Natural killer cell (primary cell): ENCODE results near the gene CAPN15. TPM values are rescaled to one million over a fixed set of nuclear protein-coding genes. Genes with fewer than 3 reads are reported as not detected.
A peak's percentile ranks its signal among the peaks of the same experiment; 100 is the strongest.

Source experiments
- ATAC-seq, 3 donors: fragments of 150-1000 bp in 2 of 3; fragments of 200-7000 bp in 1 of 3; cut with Tn5 transposase; 1 replicate in 1 of 3; 2 replicates in 2 of 3; pipeline ENCODE4 v1.10.0; 2021; ENCODE audit warnings: mild to moderate bottlenecking in 2 of 3, moderate library complexity in 2 of 3
- DNase-seq, 2 donors: peaks; one replicate each; pipeline versions ENCODE4 v3.0.0 to v3.0.0-alpha.2; 2013 to 2021; ENCODE audit warnings: mixed read lengths in 1 of 2
- H3K27ac ChIP-seq: one replicate; pipeline ENCODE4 v1.5.1; 2013; ENCODE audit warnings: mild to moderate bottlenecking, low read length
- H3K27me3 ChIP-seq: one replicate; pipeline ENCODE4 v1.6.1; 2013; ENCODE audit warnings: low read length; ENCODE audit not compliant: control insufficient read depth, insufficient read depth
- H3K36me3 ChIP-seq: one replicate; pipeline ENCODE4 v1.6.1; 2013; ENCODE audit warnings: low read length; ENCODE audit not compliant: control insufficient read depth, insufficient read depth
- H3K4me1 ChIP-seq: one replicate; pipeline ENCODE4 v1.6.1; 2013; ENCODE audit warnings: low read length; ENCODE audit not compliant: control insufficient read depth, insufficient read depth
- H3K4me3 ChIP-seq: one replicate; pipeline ENCODE4 v1.5.1; 2013; ENCODE audit warnings: low read length
- H3K9me3 ChIP-seq: one replicate; pipeline ENCODE4 v1.6.1; 2013; ENCODE audit warnings: low read length; ENCODE audit not compliant: control insufficient read depth, insufficient read depth
- H3K27ac Mint-ChIP-seq, 2 donors: one replicate each; pipeline ENCODE4 v1.8.0; 2022; ENCODE audit warnings: mild to moderate bottlenecking in 2 of 2, mixed read lengths in 2 of 2, moderate library complexity in 1 of 2
- H3K27me3 Mint-ChIP-seq, 2 donors: one replicate each; pipeline ENCODE4 v1.8.0; 2022; ENCODE audit warnings: low read depth in 2 of 2, mixed read lengths in 2 of 2
- H3K36me3 Mint-ChIP-seq: one replicate; pipeline ENCODE4 v1.8.0; 2022; ENCODE audit warnings: mixed read lengths
- H3K4me1 Mint-ChIP-seq, 2 donors: one replicate each; pipeline ENCODE4 v1.8.0; 2022; ENCODE audit warnings: mixed read lengths in 2 of 2
- H3K4me3 Mint-ChIP-seq: one replicate; pipeline ENCODE4 v1.8.0; 2022; ENCODE audit warnings: mild to moderate bottlenecking, moderate library complexity, mixed read lengths
- H3K9me3 Mint-ChIP-seq, 2 donors: one replicate each; pipeline ENCODE4 v1.8.0; 2022; ENCODE audit warnings: mixed read lengths in 2 of 2
- WGBS: methylation state at CpG from one replicate; pipeline ENCODE4 v1.1.7; 2013; ENCODE audit warnings: missing lambda C conversion rate; ENCODE audit not compliant: insufficient coverage; 5-methylcytosine and 5-hydroxymethylcytosine counted together
- intact Hi-C: fragments of 100-400 bp; cut with micrococcal nuclease; formaldehyde crosslinking; loops from one replicate; pipeline ENCODE4 v1.14.2; 2022
- total RNA-seq, 4 donors: library from RNA; stranded (reverse); fragments of 120-200 nt in 1 of 4; gene quantifications; one replicate each; pipeline versions ENCODE4 v1.2.3 to v1.2.4, GENCODE V29; 2013 to 2022
- TF ChIP-seq, protein P1 (sequence below): fragments of 200-600 bp; IDR thresholded peaks from one replicate; pipeline ENCODE4 v1.8.0; 2022; ENCODE audit warnings: antibody characterized with exemption

Gene CAPN15
- total RNA-seq, 3 donors from 2014 or later (not counting 1 experiment from before 2014, with no cell fraction given): 151 to 275 (median 186) TPM

DNA sequence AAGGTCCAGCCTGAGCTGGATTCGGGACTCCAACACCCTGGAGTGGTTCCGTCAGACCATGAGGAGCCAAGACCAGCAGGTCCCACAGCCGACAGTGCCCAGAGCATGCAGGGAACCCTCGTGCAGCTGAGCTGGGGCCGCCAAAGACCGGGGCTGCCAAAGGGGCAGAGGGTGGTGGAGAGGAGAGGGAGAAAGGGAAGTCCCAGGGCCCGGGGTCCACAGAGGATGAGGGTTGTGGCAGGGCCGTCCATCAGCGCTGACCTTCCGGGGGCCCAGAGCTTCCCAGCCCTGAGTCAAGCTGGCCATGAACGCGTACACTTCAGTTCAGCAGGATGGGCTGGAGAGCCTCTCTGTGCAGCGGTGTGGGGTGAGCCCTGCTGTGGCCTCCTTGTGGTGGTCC is 6.7 kb upstream of the CAPN15 start:
- Mint-ChIP-seq H3K9me3 (no peaks in the 10 kb centered on the region), H3K4me3 (no peak overlapping the region), H3K36me3 (no peaks in the 10 kb centered on the region), H3K4me1 (peaks cover 6 to 7% of the 10 kb centered on the region in 2 donors), H3K27ac (no peak overlapping the region), H3K27me3 (no peaks in the 10 kb centered on the region)
- Histone ChIP-seq H3K36me3 (peaks cover 4% of the 10 kb centered on the region), H3K4me1 (peaks cover 13% of the 10 kb centered on the region), H3K27ac (no peak overlapping the region), H3K4me3 (no peak overlapping the region), H3K9me3 (no peaks in the 10 kb centered on the region), H3K27me3 (no peaks in the 10 kb centered on the region)
- 96% methylated on average over 13 of the region's 13 CpGs for WGBS
- TF ChIP-seq, protein P1, sequence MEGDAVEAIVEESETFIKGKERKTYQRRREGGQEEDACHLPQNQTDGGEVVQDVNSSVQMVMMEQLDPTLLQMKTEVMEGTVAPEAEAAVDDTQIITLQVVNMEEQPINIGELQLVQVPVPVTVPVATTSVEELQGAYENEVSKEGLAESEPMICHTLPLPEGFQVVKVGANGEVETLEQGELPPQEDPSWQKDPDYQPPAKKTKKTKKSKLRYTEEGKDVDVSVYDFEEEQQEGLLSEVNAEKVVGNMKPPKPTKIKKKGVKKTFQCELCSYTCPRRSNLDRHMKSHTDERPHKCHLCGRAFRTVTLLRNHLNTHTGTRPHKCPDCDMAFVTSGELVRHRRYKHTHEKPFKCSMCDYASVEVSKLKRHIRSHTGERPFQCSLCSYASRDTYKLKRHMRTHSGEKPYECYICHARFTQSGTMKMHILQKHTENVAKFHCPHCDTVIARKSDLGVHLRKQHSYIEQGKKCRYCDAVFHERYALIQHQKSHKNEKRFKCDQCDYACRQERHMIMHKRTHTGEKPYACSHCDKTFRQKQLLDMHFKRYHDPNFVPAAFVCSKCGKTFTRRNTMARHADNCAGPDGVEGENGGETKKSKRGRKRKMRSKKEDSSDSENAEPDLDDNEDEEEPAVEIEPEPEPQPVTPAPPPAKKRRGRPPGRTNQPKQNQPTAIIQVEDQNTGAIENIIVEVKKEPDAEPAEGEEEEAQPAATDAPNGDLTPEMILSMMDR: no peak
- intact Hi-C loops: no loop called here
- ATAC-seq: no peak
- no peak for DNase-seq

DNA sequence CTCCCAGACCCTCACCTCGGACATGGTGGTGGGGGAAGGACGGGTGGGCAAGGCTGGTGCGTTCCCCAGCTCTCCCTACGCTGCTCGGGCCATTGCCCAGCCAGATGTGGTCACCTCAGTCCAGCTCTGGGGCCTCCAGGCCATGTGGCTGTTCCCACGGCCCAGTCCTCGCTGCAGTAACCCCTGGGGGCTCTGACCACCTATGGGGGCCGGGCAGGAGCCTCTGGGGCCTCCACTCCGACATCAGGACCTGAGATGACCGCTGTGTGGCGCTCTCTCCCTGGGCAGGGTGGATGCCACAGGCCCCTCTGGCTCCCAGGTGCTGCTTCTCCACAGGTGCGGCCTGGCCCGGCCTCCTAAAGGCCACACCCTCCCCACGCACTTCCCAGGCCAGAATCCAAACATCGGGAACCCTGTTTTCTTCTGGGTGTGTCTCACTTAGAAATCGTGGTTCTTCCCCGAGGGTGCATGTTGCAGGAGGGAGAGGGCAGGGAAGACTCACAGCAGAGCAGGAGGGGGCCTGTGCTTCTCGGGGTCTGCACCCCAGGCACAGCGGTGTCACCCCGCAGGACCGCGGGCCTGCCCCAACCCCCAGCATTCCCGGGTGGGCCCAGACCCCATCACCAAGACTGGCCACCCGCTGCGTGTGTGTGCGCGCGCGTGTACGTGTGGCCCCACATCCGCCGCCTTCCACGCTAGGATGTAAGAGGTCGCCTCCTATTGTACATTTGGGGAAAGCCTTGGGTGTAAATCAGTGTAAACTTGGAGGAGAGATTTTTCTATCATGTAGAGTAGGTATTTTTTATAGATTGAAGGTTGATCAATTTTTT is 5.9 kb upstream of the CAPN15 start:
- Mint-ChIP-seq H3K4me1 (peaks cover 6 to 12% of the 10 kb centered on the region in 2 donors), H3K9me3 (no peaks in the 10 kb centered on the region), H3K36me3 (no peaks in the 10 kb centered on the region), H3K4me3 (no peak overlapping the region), H3K27ac (no peak overlapping the region), H3K27me3 (no peaks in the 10 kb centered on the region)
- Histone ChIP-seq H3K36me3 (no peaks in the 10 kb centered on the region), H3K27me3 (no peaks in the 10 kb centered on the region), H3K4me1 (peaks cover 21% of the 10 kb centered on the region), H3K27ac (no peak overlapping the region), H3K9me3 (no peaks in the 10 kb centered on the region), H3K4me3 (no peak overlapping the region)
- WGBS: 90% methylated on average over 34 of the region's 34 CpGs
- TF ChIP-seq, protein P1: no peak
- DNase-seq (no peak), ATAC-seq (no peak)
- intact Hi-C loops: no loop called here

DNA sequence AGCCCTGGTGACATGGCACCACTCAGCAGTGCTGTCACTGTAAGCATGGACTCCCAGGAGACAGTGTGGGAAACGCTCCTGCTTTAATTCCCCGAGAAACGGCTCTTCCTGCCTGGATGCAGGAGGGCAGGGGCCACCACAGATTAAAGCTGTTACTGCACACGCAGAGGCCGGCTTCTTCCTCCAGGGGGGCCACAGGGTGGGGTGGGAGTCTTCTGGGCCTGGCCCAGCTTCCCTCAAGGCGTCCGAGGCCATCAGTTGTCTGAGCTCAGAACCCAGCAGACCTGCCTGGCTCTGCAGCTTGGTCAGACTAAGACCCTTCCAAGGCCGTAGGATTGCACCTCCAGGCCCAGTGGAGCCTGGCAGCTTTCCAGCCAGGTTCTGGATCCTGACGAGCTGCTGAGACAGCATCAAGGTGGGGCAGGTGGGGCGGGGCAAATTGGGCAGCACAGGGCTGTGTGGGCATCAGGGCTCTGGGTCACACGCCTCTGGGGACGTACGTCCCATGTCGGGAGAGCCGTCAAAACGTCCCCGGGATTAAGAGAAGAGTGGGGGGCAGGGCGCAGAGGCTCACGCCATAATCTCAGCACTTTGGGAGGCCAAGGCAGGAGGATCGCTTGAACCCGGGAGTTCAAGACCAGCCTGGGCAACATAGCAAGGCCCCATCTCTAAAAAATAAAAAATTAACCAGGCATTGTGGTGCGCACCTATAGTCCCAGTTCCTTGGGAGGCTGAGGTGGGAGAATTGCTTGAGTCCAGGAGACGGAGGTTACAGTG is 5.0 kb upstream of the CAPN15 start:
- TF ChIP-seq, protein P1: no peak
- no peaks in the 10 kb centered on the region for H3K9me3 ChIP-seq
- no peak overlapping the region for H3K27ac ChIP-seq
- no peaks in the 10 kb centered on the region for H3K27me3 ChIP-seq
- H3K4me1 ChIP-seq: peaks cover 24% of the 10 kb centered on the region
- intact Hi-C loops: no loop called here
- ATAC-seq: no peak
- DNase-seq: no peak
- no peak overlapping the region for H3K4me3 ChIP-seq
- Mint-ChIP-seq H3K4me3 (no peak overlapping the region), H3K9me3 (no peaks in the 10 kb centered on the region), H3K36me3 (no peaks in the 10 kb centered on the region), H3K27ac (peak overlapping the region in 1 of 2 donors; percentile 42), H3K27me3 (no peaks in the 10 kb centered on the region), H3K4me1 (peaks cover 6 to 14% of the 10 kb centered on the region in 2 donors)
- H3K36me3 ChIP-seq: no peaks in the 10 kb centered on the region
- whole genome bisulfite sequencing: 91% methylated on average over 23 of the region's 23 CpGs
